ENCODE measurements around the gene ANKRD55.
"Not testable (repeated sequence)": the region's sequence is repeated elsewhere in the genome, so short reads cannot be mapped to it uniquely, and the experiment has no call there.

ANKRD55 gene

GRCh38 chr5:56100439-56101176 lies 132.5 kb downstream of the ANKRD55 start:
- no peak for DNase-seq

GRCh38 chr5:56099346-56099745 lies 133.8 kb downstream of the ANKRD55 start:
- DNase-seq, result no peak

GRCh38 chr5:56097055-56097454 lies 136.1 kb downstream of the ANKRD55 start:
- no peak for DNase-seq

GRCh38 chr5:56095579-56096102 lies 137.5 kb downstream of the ANKRD55 start:
- DNase-seq, result no peak

GRCh38 chr5:56094579-56095361 lies 138.4 kb downstream of the ANKRD55 start:
- no peak for DNase-seq

- DNase-seq, result no peak
Observed at GRCh38 chr5:56093970-56094369, 139.2 kb downstream of the ANKRD55 start.

GRCh38 chr5:56092115-56092514 lies 141.0 kb downstream of the ANKRD55 start:
- no peak for DNase-seq

GRCh38 chr5:56091664-56092063 lies 141.5 kb downstream of the ANKRD55 start:
- no peak for DNase-seq

- DNase-seq, result no peak
Observed at GRCh38 chr5:56090793-56091460, 142.2 kb downstream of the ANKRD55 start.

GRCh38 chr5:56088967-56089829 lies 143.9 kb downstream of the ANKRD55 start:
- DNase-seq, result no peak

- no peak for DNase-seq
Observed at GRCh38 chr5:56088431-56088949, 144.6 kb downstream of the ANKRD55 start.

- no peak for DNase-seq
Observed at GRCh38 chr5:56085193-56085592, 147.9 kb downstream of the ANKRD55 start.

GRCh38 chr5:56083286-56083854 lies 149.8 kb downstream of the ANKRD55 start:
- DNase-seq, result no peak

GRCh38 chr5:56081053-56081642 lies 152.0 kb downstream of the ANKRD55 start:
- DNase-seq, result not testable (repeated sequence)

GRCh38 chr5:56080375-56081052 lies 152.6 kb downstream of the ANKRD55 start:
- DNase-seq, result no peak

- DNase-seq, result not testable (repeated sequence)
Observed at GRCh38 chr5:56079157-56079500, 154.0 kb downstream of the ANKRD55 start.

- DNase-seq, result no peak
Observed at GRCh38 chr5:56078278-56079156, 154.6 kb downstream of the ANKRD55 start.

- DNase-seq, result no peak
Observed at GRCh38 chr5:56077796-56078233, 155.3 kb downstream of the ANKRD55 start.

- DNase-seq, result no peak
Observed at GRCh38 chr5:56076486-56076885, 156.6 kb downstream of the ANKRD55 start.

GRCh38 chr5:56075361-56075760 lies 157.8 kb downstream of the ANKRD55 start:
- DNase-seq, result no peak
